NT2/D1 (cell line): ENCODE measurements around the gene ENO3.

Source experiments
- YY1 ChIP-seq: IDR thresholded peaks from 2 replicates; pipeline ENCODE4 v1.6.1; 2011; ENCODE audit not compliant: insufficient read length, insufficient read depth
- ZNF274 ChIP-seq: IDR thresholded peaks from 2 replicates; pipeline ENCODE4 v1.6.1; 2011; ENCODE audit warnings: mild to moderate bottlenecking, low read depth, low read length

GRCh38 chr17:4967539-4968485 is 16.9 kb downstream of the ENO3 start, which contains the start of gene SPAG7:
- TF ChIP-seq ZNF274 = no peak
- TF ChIP-seq YY1 = peak; percentile 82
